H1 (cell line): ENCODE measurements around the gene NUDT6. TPM values are rescaled to one million over a fixed set of nuclear protein-coding genes. Genes with fewer than 3 reads are reported as not detected.

ENCODE experiments used
- CTCF ChIA-PET: fragments of 300-600 bp; sonication (Branson Sonifier 250); formaldehyde crosslinking; loops from one replicate; lab custom pipeline; 2021; ENCODE audit not compliant: partially characterized antibody; lab: Charles Lee
- POLR2A ChIA-PET: fragments of 300-600 bp; sonication (Branson Sonifier 250); formaldehyde crosslinking; loops from one replicate; lab custom pipeline; 2021; ENCODE audit warnings: inconsistent platforms; ENCODE audit not compliant: partially characterized antibody; lab: Charles Lee
- DNase-seq, 2 experiments: peaks; one replicate each; pipeline versions ENCODE4 v3.0.0 to v3.0.0-alpha.2; 2010 to 2022; ENCODE audit warnings: low spot score in 2 of 2, low read depth in 1 of 2, mixed read lengths in 1 of 2
- FAIRE-seq: peaks from 2 replicates; lab custom pipeline; 2011; peaks lifted over from hg19 to GRCh38; lab: Jason Lieb, UNC
- H2AFZ ChIP-seq: 2 replicates; pipeline ENCODE4 v1.8.1; 2012; ENCODE audit warnings: low read length, inconsistent platforms
- H2AK5ac ChIP-seq: 2 replicates; pipeline ENCODE4 v1.6.1; 2013; ENCODE audit warnings: low read depth, low read length
- H2BK120ac ChIP-seq: replicated peaks from 2 replicates; pipeline ENCODE3; 2013; ENCODE audit warnings: low read depth, low read length, inconsistent platforms
- H2BK12ac ChIP-seq: 2 replicates; pipeline ENCODE4 v1.6.1; 2013; ENCODE audit warnings: low read depth, low read length
- H2BK15ac ChIP-seq: 2 replicates; pipeline ENCODE4 v1.6.1; 2013; ENCODE audit warnings: low read length
- H2BK20ac ChIP-seq: 2 replicates; pipeline ENCODE4 v1.6.1; 2013; ENCODE audit warnings: low read length
- H2BK5ac ChIP-seq: 2 replicates; pipeline ENCODE4 v1.6.1; 2013; ENCODE audit warnings: low read depth, low read length
- H3K14ac ChIP-seq: 2 replicates; pipeline ENCODE4 v1.6.1; 2013; ENCODE audit warnings: inconsistent platforms; ENCODE audit not compliant: insufficient read length
- H3K18ac ChIP-seq: 2 replicates; pipeline ENCODE4 v1.6.1; 2013; ENCODE audit warnings: low read length; ENCODE audit errors: extremely low read depth
- H3K23ac ChIP-seq: 2 replicates; pipeline ENCODE4 v1.6.1; 2013; ENCODE audit warnings: inconsistent platforms; ENCODE audit not compliant: insufficient read length
- H3K23me2 ChIP-seq: 2 replicates; pipeline ENCODE4 v1.6.1; 2013; ENCODE audit warnings: low read depth, low read length
- H3K27ac ChIP-seq: 2 replicates; pipeline ENCODE4 v1.6.1; 2011; ENCODE audit warnings: low read depth, low read length, inconsistent platforms
- H3K27me3 ChIP-seq, 4 experiments: replicated peaks in 1 of 4; 1 replicate in 1 of 4; 2 replicates in 3 of 4; pipeline versions ENCODE4 v1.6.1 to v1.8.1; 2011 to 2013; ENCODE audit warnings: low read length in 3 of 4, mild to moderate bottlenecking in 3 of 4, inconsistent platforms in 2 of 4, mixed read lengths in 2 of 4, moderate library complexity in 1 of 4; ENCODE audit not compliant: control insufficient read depth in 3 of 4, insufficient read depth in 3 of 4; ENCODE audit errors: extremely low read depth in 1 of 4
- H3K36me3 ChIP-seq, 4 experiments: 2 replicates each; pipeline versions ENCODE4 v1.6.1 to v1.8.1; 2011 to 2013; ENCODE audit warnings: mild to moderate bottlenecking in 4 of 4, low read length in 3 of 4, moderate library complexity in 2 of 4, control low read depth in 1 of 4, inconsistent platforms in 1 of 4; ENCODE audit not compliant: insufficient read depth in 4 of 4, control insufficient read depth in 2 of 4
- H3K4ac ChIP-seq: replicated peaks from 2 replicates; pipeline ENCODE3; 2013; ENCODE audit warnings: low read length, low read depth, mixed read lengths, inconsistent platforms; ENCODE audit not compliant: insufficient read length
- H3K4me1 ChIP-seq, 4 experiments: replicated peaks in 1 of 4; 1 replicate in 1 of 4; 2 replicates in 3 of 4; pipeline versions ENCODE4 v1.6.1 to v1.8.1; 2011 to 2013; ENCODE audit warnings: low read length in 3 of 4, inconsistent platforms in 2 of 4, mixed read lengths in 1 of 4; ENCODE audit not compliant: insufficient read depth in 4 of 4, control insufficient read depth in 3 of 4
- H3K4me2 ChIP-seq, 2 experiments: 2 replicates each; pipeline versions ENCODE4 v1.6.1 to v1.8.1; 2011 to 2013; ENCODE audit warnings: low read depth in 2 of 2, low read length in 2 of 2, control low read depth in 1 of 2, inconsistent platforms in 1 of 2, mild to moderate bottlenecking in 1 of 2; ENCODE audit not compliant: insufficient read depth in 1 of 2
- H3K4me3 ChIP-seq, 4 experiments: fragments of 200-600, 300-600 bp in 1 of 4; sonication (generic), shearing (Covaris generic), sonication (Bioruptor Twin) in 1 of 4; 2 replicates each; pipeline versions ENCODE4 v1.5.1 to v1.8.1; 2011 to 2016; ENCODE audit warnings: low read length in 4 of 4, low read depth in 3 of 4, control low read depth in 2 of 4, inconsistent platforms in 2 of 4, mild to moderate bottlenecking in 2 of 4, mixed read lengths in 1 of 4, moderate library complexity in 1 of 4; ENCODE audit not compliant: insufficient read depth in 2 of 4; ENCODE audit errors: extremely low read depth in 1 of 4
- H3K56ac ChIP-seq: replicated peaks from 2 replicates; pipeline ENCODE3; 2013; ENCODE audit warnings: low read depth, mild to moderate bottlenecking, mixed read lengths, low read length, inconsistent platforms; ENCODE audit not compliant: insufficient read length
- H3K79me1 ChIP-seq: 2 replicates; pipeline ENCODE4 v1.6.1; 2013; ENCODE audit warnings: low read depth, low read length, control low read depth
- H3K79me2 ChIP-seq, 2 experiments: 2 replicates each; pipeline versions ENCODE4 v1.6.1 to v1.8.1; 2012 to 2013; ENCODE audit warnings: low read length in 2 of 2, mild to moderate bottlenecking in 2 of 2, inconsistent platforms in 1 of 2; ENCODE audit not compliant: insufficient read depth in 2 of 2, control insufficient read depth in 1 of 2
- H3K9ac ChIP-seq, 4 experiments: replicated peaks in 1 of 4; 1 replicate in 1 of 4; 2 replicates in 3 of 4; pipeline versions ENCODE4 v1.6.1 to v1.8.1; 2011 to 2013; ENCODE audit warnings: low read depth in 3 of 4, low read length in 3 of 4, control low read depth in 2 of 4, mild to moderate bottlenecking in 2 of 4, moderate library complexity in 2 of 4, inconsistent platforms in 1 of 4; ENCODE audit errors: extremely low read depth in 1 of 4
- H3K9me3 ChIP-seq, 2 experiments: 2 replicates each; pipeline versions ENCODE4 v1.6.1 to v1.8.1; 2012 to 2013; ENCODE audit warnings: mild to moderate bottlenecking in 2 of 2, moderate library complexity in 2 of 2, control low read depth in 1 of 2, inconsistent platforms in 1 of 2, low read depth in 1 of 2, low read length in 1 of 2, mixed read lengths in 1 of 2; ENCODE audit not compliant: insufficient read depth in 2 of 2
- H4K20me1 ChIP-seq, 2 experiments: replicated peaks in 1 of 2; 2 replicates each; pipeline versions ENCODE3 to v1.8.1; 2011 to 2013; ENCODE audit warnings: inconsistent platforms in 2 of 2, low read length in 2 of 2, mild to moderate bottlenecking in 1 of 2; ENCODE audit not compliant: insufficient read depth in 2 of 2, control insufficient read depth in 1 of 2
- H4K5ac ChIP-seq: 2 replicates; pipeline ENCODE4 v1.6.1; 2013; ENCODE audit warnings: low read length, low read depth, mixed read lengths, inconsistent platforms; ENCODE audit not compliant: insufficient read length
- H4K8ac ChIP-seq: 2 replicates; pipeline ENCODE4 v1.8.0; 2013; ENCODE audit warnings: mild to moderate bottlenecking, moderate library complexity, low read length, inconsistent platforms; ENCODE audit not compliant: insufficient read depth; ENCODE audit errors: extremely low read depth
- H4K91ac ChIP-seq: replicated peaks from 2 replicates; pipeline ENCODE3; 2013; ENCODE audit warnings: low read length, mixed read lengths, inconsistent platforms; ENCODE audit not compliant: insufficient read length
- BACH1 ChIP-seq: IDR thresholded peaks from 2 replicates; pipeline ENCODE4 v1.6.1; 2012; ENCODE audit warnings: low read length, improper control_type of control experiment
- CEBPB ChIP-seq: IDR thresholded peaks from 2 replicates; pipeline ENCODE4 v1.6.1; 2012; ENCODE audit warnings: low read depth, low read length
- CHD1 ChIP-seq: IDR thresholded peaks from 2 replicates; pipeline ENCODE4 v1.6.1; 2012; ENCODE audit warnings: low read depth, low read length, improper control_type of control experiment
- CREB1 ChIP-seq: IDR thresholded peaks from 2 replicates; pipeline ENCODE4 v1.6.1; 2012; ENCODE audit warnings: inconsistent platforms
- CTBP2 ChIP-seq: IDR thresholded peaks from 2 replicates; pipeline ENCODE4 v1.7.0; 2011; ENCODE audit warnings: borderline replicate concordance, mild to moderate bottlenecking, moderate library complexity, mixed read lengths, low read length; ENCODE audit not compliant: insufficient read depth, insufficient read length
- E2F6 ChIP-seq: IDR thresholded peaks from 2 replicates; pipeline ENCODE4 v1.6.1; 2012; ENCODE audit warnings: inconsistent platforms
- EGR1 ChIP-seq: IDR thresholded peaks from 2 replicates; pipeline ENCODE4 v1.6.1; 2011; ENCODE audit warnings: low read depth, low read length, borderline replicate concordance
- KDM4A ChIP-seq: IDR thresholded peaks from one replicate; pipeline ENCODE4 v1.7.1; 2012; ENCODE audit warnings: low read depth, mild to moderate bottlenecking, moderate library complexity, low read length, inconsistent platforms; ENCODE audit not compliant: severe bottlenecking
- SIN3A ChIP-seq, 2 experiments: IDR thresholded peaks in 1 of 2; conservative IDR thresholded peaks in 1 of 2; 2 replicates each; pipeline ENCODE4 v1.6.1; 2011 to 2012; ENCODE audit warnings: low read length in 2 of 2, improper control_type of control experiment in 1 of 2, low read depth in 1 of 2, mild to moderate bottlenecking in 1 of 2
- YY1 ChIP-seq: IDR thresholded peaks from 2 replicates; pipeline ENCODE4 v1.6.1; 2011; ENCODE audit warnings: low read depth, mild to moderate bottlenecking, low read length
- WGBS, 2 experiments: shearing (Covaris generic) in 1 of 2; methylation state at CpG; one replicate each; pipeline versions ENCODE4 v1.1.6 to v1.1.7; 2013 to 2015; ENCODE audit warnings: low lambda C conversion rate in 2 of 2, mixed read lengths in 2 of 2, inconsistent platforms in 1 of 2, low coverage in 1 of 2, missing lambda C conversion rate in 1 of 2; ENCODE audit not compliant: insufficient replicate concordance in 2 of 2, insufficient coverage in 1 of 2, insufficient read length in 1 of 2; ENCODE audit errors: extremely low coverage in 1 of 2, missing lambda C conversion rate in 1 of 2; 5-methylcytosine and 5-hydroxymethylcytosine counted together
- polyA plus RNA-seq, 7 experiments: library from polyadenylated mRNA; depleted of rRNA in 3 of 7; stranded (reverse) in 5 of 7; unstranded in 2 of 7; fragments of >200 nt in 5 of 7; fragments of 200-250 nt in 2 of 7; gene quantifications; 1 replicate in 5 of 7; 2 replicates in 1 of 7; 4 replicates in 1 of 7; pipeline versions ENCODE4 v1.2.1 to v1.2.3, GENCODE V29; 2011 to 2013; ENCODE audit warnings: missing spikeins in 2 of 7, mixed read lengths in 2 of 7
- total RNA-seq: library from RNA; stranded (reverse); fragmentation: NEBNext Ultra II Directional; extraction: Animal tissue kit (Norgen Biotek cat#: 25700); gene quantifications from 2 replicates; pipeline ENCODE4 v1.2.1, GENCODE V29; 2021

The NUDT6 gene
- total and polyA plus RNA-seq, 2 of the 8 experiments (the other 6 are each of a cell fraction or from before 2014, with no cell fraction given) = 5.0 to 12.4 TPM

GRCh38 chr4:122922877-122923511 is 597 bp upstream of the NUDT6 start:
- CTCF ChIA-PET = interaction anchor here (0.7 to 2.6 kb wide), 5 partner anchors 8 to 1022 kb away, joined by 3 to 19 read pairs (median 3); no protein-coding TSS in a partner anchor
- no peak overlapping the region for H2BK12ac ChIP-seq
- peaks cover 0 to 7% (median 0%) of the 10 kb centered on the region in 4 experiments; a peak in 1 of 8 replicates for H3K36me3 ChIP-seq
- H3K9me3 ChIP-seq = no peaks in the 10 kb centered on the region
- H2BK5ac ChIP-seq = peak overlapping the region; percentile 62; the same call in 1 of the 2 replicates
- 2% methylated on average over 34 of the region's 34 CpGs; no CpG with 5 or more reads in 1 of the 2 experiments for WGBS, 2 experiments
- peaks cover 8 to 46% of the 10 kb centered on the region in 2 experiments; a peak in 3 of 4 replicates for H3K79me2 ChIP-seq
- H3K4me2 ChIP-seq = peak overlapping the region; percentile 64 to 72
- peaks cover 6% of the 10 kb centered on the region for H3K23me2 ChIP-seq
- POLR2A ChIA-PET = interaction anchor here (0.6 to 4.8 kb wide), 11 partner anchors 9 to 547 kb away, joined by 3 to 32 read pairs (median 4); no protein-coding TSS in a partner anchor
- H4K8ac ChIP-seq = no peak overlapping the region
- H3K14ac ChIP-seq = no peak overlapping the region
- peaks cover 6% of the 10 kb centered on the region; the same call in 1 of the 2 replicates for H3K79me1 ChIP-seq
- no peak overlapping the region for H3K4ac ChIP-seq
- peak overlapping the region in 3 of 4 experiments; percentile 70 to 97 (median 70); a peak in 6 of 7 replicates for H3K9ac ChIP-seq
- H2AFZ ChIP-seq = peak overlapping the region; percentile 78
- no peak overlapping the region for H4K91ac ChIP-seq
- no peak overlapping the region for H2BK15ac ChIP-seq
- peaks cover 0 to 6% (median 2%) of the 10 kb centered on the region in 4 experiments; a peak in 4 of 7 replicates for H3K4me1 ChIP-seq
- H3K18ac ChIP-seq = peak overlapping the region; percentile 65
- H2BK20ac ChIP-seq = no peak overlapping the region
- H4K20me1 ChIP-seq = peaks cover 0 to 2% of the 10 kb centered on the region in 2 experiments
- H2BK120ac ChIP-seq = peak overlapping the region; percentile 48
- H3K27me3 ChIP-seq = no peaks in the 10 kb centered on the region
- no peak overlapping the region for H3K56ac ChIP-seq
- H2AK5ac ChIP-seq = no peak overlapping the region
- peak; percentile 82 for FAIRE-seq
- peak overlapping the region; percentile 10; the same call in 1 of the 2 replicates for H3K27ac ChIP-seq
- peak overlapping the region; percentile 78 to 93 (median 86) for H3K4me3 ChIP-seq
- DNase-seq = peak in 1 of 2 experiments; percentile 89
- peak overlapping the region; percentile 53 for H4K5ac ChIP-seq
- H3K23ac ChIP-seq = no peak overlapping the region
- 0 out of 2 replicates have a peak, but pooled peaks have one; percentile 9 for TF ChIP-seq EGR1
- TF ChIP-seq CHD1 = no peak
- TF ChIP-seq E2F6 = no peak
- no peak; the same call in 1 of the 2 replicates for TF ChIP-seq BACH1
- TF ChIP-seq YY1 = 0 out of 2 replicates have a peak, but pooled peaks have one; percentile 28
- TF ChIP-seq KDM4A = peak; percentile 2
- peak; percentile 49; the same call in 1 of the 2 replicates for TF ChIP-seq CREB1
- no peak for TF ChIP-seq CEBPB
- TF ChIP-seq CTBP2 = no peak
- peak; percentile 75 to 90; a peak in 3 of 4 replicates for TF ChIP-seq SIN3A (conservative IDR thresholded peaks at IDR 0.05 in 1 of 2, IDR thresholded peaks at IDR 0.05 in 1 of 2; ENCODE audit: low read depth in 1 of 2, low read length in 2 of 2)
